HG03442 (cell line): ENCODE data around the gene CWC27.
"Not testable (repeated sequence)": the region's sequence is repeated elsewhere in the genome, so short reads cannot be mapped to it uniquely, and the experiment has no call there.

Experiments
- ATAC-seq: cut with Tn5 transposase; IDR thresholded peaks from one replicate; pipeline ENCODE4 v1.9.1; 2021; ENCODE audit warnings: mild to moderate bottlenecking, moderate library complexity; ENCODE audit not compliant: unreplicated experiment

CWC27 gene

GRCh38 chr5:64836786-64837185 is 68.1 kb downstream of the CWC27 start:
- no peak for ATAC-seq

GRCh38 chr5:64838376-64838775 is 69.6 kb downstream of the CWC27 start:
- ATAC-seq = no peak

- ATAC-seq = no peak
Observed at GRCh38 chr5:64838803-64839202, 70.1 kb downstream of the CWC27 start.

GRCh38 chr5:64839936-64840335 is 71.2 kb downstream of the CWC27 start:
- ATAC-seq = no peak

- ATAC-seq = no peak
Observed at GRCh38 chr5:64840958-64841357, 72.2 kb downstream of the CWC27 start.

- ATAC-seq = no peak
Observed at GRCh38 chr5:64853777-64854176, 85.0 kb downstream of the CWC27 start.

- ATAC-seq = no peak
Observed at GRCh38 chr5:64854855-64855254, 86.1 kb downstream of the CWC27 start.

GRCh38 chr5:64859881-64860280 is 91.2 kb downstream of the CWC27 start:
- ATAC-seq = no peak

GRCh38 chr5:64861281-64861680 is 92.6 kb downstream of the CWC27 start:
- ATAC-seq = no peak

GRCh38 chr5:64864171-64864570 is 95.4 kb downstream of the CWC27 start:
- no peak for ATAC-seq

- ATAC-seq = no peak
Observed at GRCh38 chr5:64865662-64866061, 96.9 kb downstream of the CWC27 start.

- ATAC-seq = no peak
Observed at GRCh38 chr5:64869419-64869818, 100.7 kb downstream of the CWC27 start.

- ATAC-seq = no peak
Observed at GRCh38 chr5:64872044-64872443, 103.3 kb downstream of the CWC27 start.

- no peak for ATAC-seq
Observed at GRCh38 chr5:64873441-64873840, 104.7 kb downstream of the CWC27 start.

- ATAC-seq = no peak
Observed at GRCh38 chr5:64874753-64875152, 106.0 kb downstream of the CWC27 start.

GRCh38 chr5:64876203-64876602 is 107.5 kb downstream of the CWC27 start:
- no peak for ATAC-seq

- no peak for ATAC-seq
Observed at GRCh38 chr5:64880821-64881220, 112.1 kb downstream of the CWC27 start.

GRCh38 chr5:64883912-64884311 is 115.2 kb downstream of the CWC27 start:
- ATAC-seq = no peak

- no peak for ATAC-seq
Observed at GRCh38 chr5:64884541-64884940, 115.8 kb downstream of the CWC27 start.

- no peak for ATAC-seq
Observed at GRCh38 chr5:64887910-64888309, 119.2 kb downstream of the CWC27 start.

GRCh38 chr5:64895748-64896147 is 127.0 kb downstream of the CWC27 start:
- no peak for ATAC-seq

GRCh38 chr5:64899838-64900237 is 131.1 kb downstream of the CWC27 start:
- ATAC-seq = no peak

GRCh38 chr5:64900618-64901017 is 131.9 kb downstream of the CWC27 start:
- no peak for ATAC-seq

GRCh38 chr5:64907399-64907798 is 138.7 kb downstream of the CWC27 start:
- ATAC-seq = not testable (repeated sequence)
